ENCODE data around the gene SUN3.

DNA sequence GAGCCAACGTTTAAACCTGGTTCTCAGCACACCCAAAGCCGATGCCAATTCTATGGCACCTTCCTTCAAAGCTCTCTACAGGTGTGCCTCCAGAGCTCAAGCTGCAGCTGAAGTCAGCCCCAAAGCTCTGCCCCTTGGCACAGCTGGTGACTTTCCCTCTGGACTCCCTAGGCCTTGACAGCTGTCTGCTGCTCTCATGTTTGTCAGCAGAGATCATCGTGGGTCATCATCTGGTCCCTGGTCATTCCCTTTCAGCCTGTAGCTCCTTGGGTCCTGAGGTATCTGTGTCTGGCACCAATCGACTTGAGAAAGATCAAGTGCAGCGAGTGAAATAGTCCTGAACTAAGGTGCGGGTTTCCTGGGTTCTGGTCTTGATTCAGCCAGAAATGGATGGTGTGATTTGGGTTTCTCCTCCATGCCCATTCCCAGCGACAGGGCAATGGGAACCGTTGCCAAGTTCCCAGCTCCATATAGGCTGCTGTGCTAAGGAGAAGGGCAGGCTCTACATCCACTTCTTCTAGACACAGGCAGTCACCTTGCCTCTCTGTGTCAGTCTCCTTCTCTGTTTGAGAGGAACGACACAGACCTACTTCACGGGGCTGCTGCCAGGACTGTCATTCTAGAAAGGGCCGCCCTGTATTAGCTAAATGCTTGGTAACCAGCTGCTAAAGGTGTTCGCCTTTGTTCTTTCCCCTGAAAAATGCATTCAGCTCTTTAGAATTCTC is 84.2 kb downstream of the SUN3 start:
- TF ChIP-seq, protein P1, sequence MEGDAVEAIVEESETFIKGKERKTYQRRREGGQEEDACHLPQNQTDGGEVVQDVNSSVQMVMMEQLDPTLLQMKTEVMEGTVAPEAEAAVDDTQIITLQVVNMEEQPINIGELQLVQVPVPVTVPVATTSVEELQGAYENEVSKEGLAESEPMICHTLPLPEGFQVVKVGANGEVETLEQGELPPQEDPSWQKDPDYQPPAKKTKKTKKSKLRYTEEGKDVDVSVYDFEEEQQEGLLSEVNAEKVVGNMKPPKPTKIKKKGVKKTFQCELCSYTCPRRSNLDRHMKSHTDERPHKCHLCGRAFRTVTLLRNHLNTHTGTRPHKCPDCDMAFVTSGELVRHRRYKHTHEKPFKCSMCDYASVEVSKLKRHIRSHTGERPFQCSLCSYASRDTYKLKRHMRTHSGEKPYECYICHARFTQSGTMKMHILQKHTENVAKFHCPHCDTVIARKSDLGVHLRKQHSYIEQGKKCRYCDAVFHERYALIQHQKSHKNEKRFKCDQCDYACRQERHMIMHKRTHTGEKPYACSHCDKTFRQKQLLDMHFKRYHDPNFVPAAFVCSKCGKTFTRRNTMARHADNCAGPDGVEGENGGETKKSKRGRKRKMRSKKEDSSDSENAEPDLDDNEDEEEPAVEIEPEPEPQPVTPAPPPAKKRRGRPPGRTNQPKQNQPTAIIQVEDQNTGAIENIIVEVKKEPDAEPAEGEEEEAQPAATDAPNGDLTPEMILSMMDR (IDR thresholded peaks at IDR 0.05; ENCODE audit: poor library complexity, severe bottlenecking): no peak
- TF ChIP-seq TAF1 (IDR thresholded peaks at IDR 0.05; ENCODE audit: low read depth): no peak
- no peak for TF ChIP-seq MXI1 (conservative IDR thresholded peaks at IDR 0.05; ENCODE audit: poor library complexity, severe bottlenecking)
- TF ChIP-seq POLR2AphosphoS5 (IDR thresholded peaks at IDR 0.05): no peak
- TF ChIP-seq EZH2 (IDR thresholded peaks at IDR 0.05; ENCODE audit: borderline replicate concordance, insufficient read depth, low read length, poor library complexity, severe bottlenecking): no peak
- TF ChIP-seq, protein P2, sequence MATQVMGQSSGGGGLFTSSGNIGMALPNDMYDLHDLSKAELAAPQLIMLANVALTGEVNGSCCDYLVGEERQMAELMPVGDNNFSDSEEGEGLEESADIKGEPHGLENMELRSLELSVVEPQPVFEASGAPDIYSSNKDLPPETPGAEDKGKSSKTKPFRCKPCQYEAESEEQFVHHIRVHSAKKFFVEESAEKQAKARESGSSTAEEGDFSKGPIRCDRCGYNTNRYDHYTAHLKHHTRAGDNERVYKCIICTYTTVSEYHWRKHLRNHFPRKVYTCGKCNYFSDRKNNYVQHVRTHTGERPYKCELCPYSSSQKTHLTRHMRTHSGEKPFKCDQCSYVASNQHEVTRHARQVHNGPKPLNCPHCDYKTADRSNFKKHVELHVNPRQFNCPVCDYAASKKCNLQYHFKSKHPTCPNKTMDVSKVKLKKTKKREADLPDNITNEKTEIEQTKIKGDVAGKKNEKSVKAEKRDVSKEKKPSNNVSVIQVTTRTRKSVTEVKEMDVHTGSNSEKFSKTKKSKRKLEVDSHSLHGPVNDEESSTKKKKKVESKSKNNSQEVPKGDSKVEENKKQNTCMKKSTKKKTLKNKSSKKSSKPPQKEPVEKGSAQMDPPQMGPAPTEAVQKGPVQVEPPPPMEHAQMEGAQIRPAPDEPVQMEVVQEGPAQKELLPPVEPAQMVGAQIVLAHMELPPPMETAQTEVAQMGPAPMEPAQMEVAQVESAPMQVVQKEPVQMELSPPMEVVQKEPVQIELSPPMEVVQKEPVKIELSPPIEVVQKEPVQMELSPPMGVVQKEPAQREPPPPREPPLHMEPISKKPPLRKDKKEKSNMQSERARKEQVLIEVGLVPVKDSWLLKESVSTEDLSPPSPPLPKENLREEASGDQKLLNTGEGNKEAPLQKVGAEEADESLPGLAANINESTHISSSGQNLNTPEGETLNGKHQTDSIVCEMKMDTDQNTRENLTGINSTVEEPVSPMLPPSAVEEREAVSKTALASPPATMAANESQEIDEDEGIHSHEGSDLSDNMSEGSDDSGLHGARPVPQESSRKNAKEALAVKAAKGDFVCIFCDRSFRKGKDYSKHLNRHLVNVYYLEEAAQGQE (IDR thresholded peaks at IDR 0.05; ENCODE audit: borderline replicate concordance): no peak
- no peak for TF ChIP-seq RAD21 (conservative IDR thresholded peaks at IDR 0.05)
- TF ChIP-seq EP300 (conservative IDR thresholded peaks at IDR 0.05; ENCODE audit: poor library complexity, severe bottlenecking): no peak
